H1 (cell line): ENCODE results near the gene APBA3.

Experiments used
- ATF2 ChIP-seq: IDR thresholded peaks from 2 replicates; pipeline ENCODE4 v1.6.1; 2012; ENCODE audit warnings: low read length, inconsistent platforms
- CEBPB ChIP-seq: IDR thresholded peaks from 2 replicates; pipeline ENCODE4 v1.6.1; 2012; ENCODE audit warnings: low read depth, low read length
- CHD1 ChIP-seq: IDR thresholded peaks from 2 replicates; pipeline ENCODE4 v1.6.1; 2012; ENCODE audit warnings: low read depth, low read length, improper control_type of control experiment
- CHD2 ChIP-seq: IDR thresholded peaks from 2 replicates; pipeline ENCODE4 v1.6.1; 2012; ENCODE audit warnings: low read length, improper control_type of control experiment
- CTCF ChIP-seq, 3 experiments: IDR thresholded peaks; 1 replicate in 2 of 3; 2 replicates in 1 of 3; pipeline versions ENCODE4 v1.5.1 to v1.6.1; 2011; ENCODE audit warnings: low read length in 3 of 3, mild to moderate bottlenecking in 3 of 3, inconsistent platforms in 2 of 3, low read depth in 1 of 3, moderate library complexity in 1 of 3; ENCODE audit not compliant: insufficient read depth in 1 of 3; ENCODE audit errors: control extremely low read depth in 1 of 3
- EZH2 ChIP-seq: fragments of 200-600 bp; sonication (generic); IDR thresholded peaks from 2 replicates; pipeline ENCODE4 v1.7.1; 2012; ENCODE audit warnings: low read depth, mild to moderate bottlenecking, moderate library complexity, low read length, inconsistent platforms; ENCODE audit not compliant: severe bottlenecking
- HDAC6 ChIP-seq: IDR thresholded peaks from one replicate; pipeline ENCODE4 v1.7.1; 2012; ENCODE audit warnings: low read depth, mild to moderate bottlenecking, inconsistent platforms, low read length, moderate library complexity
- NANOG ChIP-seq: IDR thresholded peaks from 2 replicates; pipeline ENCODE4 v1.6.1; 2011; ENCODE audit warnings: low read length, low read depth, mild to moderate bottlenecking, inconsistent platforms; ENCODE audit not compliant: insufficient read depth, poor library complexity, severe bottlenecking
- POLR2A ChIP-seq, 2 experiments: IDR thresholded peaks; 1 replicate in 1 of 2; 2 replicates in 1 of 2; pipeline ENCODE4 v1.6.1; 2011; ENCODE audit warnings: low read depth in 2 of 2, low read length in 2 of 2, mild to moderate bottlenecking in 2 of 2; ENCODE audit errors: control extremely low read depth in 1 of 2
- POLR2AphosphoS5 ChIP-seq: IDR thresholded peaks from 2 replicates; pipeline ENCODE4 v1.6.1; 2011; ENCODE audit warnings: low read depth, low read length
- SIX5 ChIP-seq: IDR thresholded peaks from 2 replicates; pipeline ENCODE4 v1.6.1; 2011; ENCODE audit warnings: mild to moderate bottlenecking, low read depth, low read length
- SP4 ChIP-seq: IDR thresholded peaks from 2 replicates; pipeline ENCODE4 v1.6.1; 2012; ENCODE audit warnings: low read length, inconsistent platforms
- ZNF274 ChIP-seq: IDR thresholded peaks from 2 replicates; pipeline ENCODE4 v1.7.0; 2012; ENCODE audit warnings: low read length, borderline replicate concordance; ENCODE audit errors: extremely low read depth

- TF ChIP-seq CTCF (IDR thresholded peaks at IDR 0.05; ENCODE audit: control extremely low read depth in 1 of 3, insufficient read depth in 1 of 3, low read depth in 1 of 3, low read length in 3 of 3) (no peak), SIX5 (no peak), POLR2AphosphoS5 (no peak), NANOG (no peak), EZH2 (no peak), CHD1 (no peak), ATF2 (no peak), CHD2 (no peak), CEBPB (no peak), HDAC6 (no peak), POLR2A (IDR thresholded peaks at IDR 0.05; ENCODE audit: control extremely low read depth in 1 of 2, low read depth in 2 of 2, low read length in 2 of 2) (no peak), SP4 (no peak), ZNF274 (no peak)
These were observed 10.3 kb downstream of the APBA3 start for GRCh38 chr19:3751236-3751635.
